ENCODE results near the gene CLCN7. TPM values are rescaled to one million over a fixed set of nuclear protein-coding genes. Genes with fewer than 3 reads are reported as not detected.

CLCN7 gene
- total and polyA plus RNA-seq, 2 experiments from 2014 or later: 17.4 to 53.8 TPM

DNA sequence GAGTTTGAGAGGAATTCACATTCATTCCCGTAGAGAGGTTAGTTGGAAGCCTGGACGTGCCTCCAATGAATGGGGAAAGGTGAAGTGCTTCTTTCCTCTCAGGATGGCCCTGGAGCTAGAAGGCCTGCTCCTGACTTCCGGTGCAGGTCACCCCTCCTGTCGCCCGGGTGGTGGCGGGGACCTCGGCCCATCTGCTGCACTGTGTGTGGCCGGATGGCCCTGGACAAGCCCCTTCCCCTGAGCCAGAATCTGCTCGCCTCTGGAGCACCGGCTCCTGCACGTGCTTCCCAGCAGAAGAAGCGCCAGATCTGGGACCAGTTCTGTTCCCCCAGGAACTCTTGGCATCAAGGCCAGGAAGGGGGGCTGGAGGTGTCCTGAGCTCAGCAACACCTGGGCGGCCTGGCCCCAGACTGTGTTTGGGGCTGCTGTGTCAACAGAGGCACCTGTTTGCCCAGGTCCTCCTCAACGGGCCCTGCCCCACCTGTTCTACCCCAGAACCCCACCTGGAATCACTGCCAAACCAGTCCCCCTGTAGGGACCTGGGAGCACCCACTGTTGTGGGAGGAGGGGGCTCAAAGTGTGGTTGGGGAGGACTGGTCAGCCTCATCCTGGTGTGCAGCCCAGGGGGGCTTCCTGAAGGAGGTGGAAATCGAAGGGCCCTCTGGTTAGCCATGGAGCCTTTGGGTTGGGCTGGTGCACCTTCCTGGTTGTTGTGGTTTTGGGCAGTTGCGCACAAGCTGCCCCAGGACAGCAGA, 49.0 kb downstream of the CLCN7 start (continued):
- TF ChIP-seq, protein P1, sequence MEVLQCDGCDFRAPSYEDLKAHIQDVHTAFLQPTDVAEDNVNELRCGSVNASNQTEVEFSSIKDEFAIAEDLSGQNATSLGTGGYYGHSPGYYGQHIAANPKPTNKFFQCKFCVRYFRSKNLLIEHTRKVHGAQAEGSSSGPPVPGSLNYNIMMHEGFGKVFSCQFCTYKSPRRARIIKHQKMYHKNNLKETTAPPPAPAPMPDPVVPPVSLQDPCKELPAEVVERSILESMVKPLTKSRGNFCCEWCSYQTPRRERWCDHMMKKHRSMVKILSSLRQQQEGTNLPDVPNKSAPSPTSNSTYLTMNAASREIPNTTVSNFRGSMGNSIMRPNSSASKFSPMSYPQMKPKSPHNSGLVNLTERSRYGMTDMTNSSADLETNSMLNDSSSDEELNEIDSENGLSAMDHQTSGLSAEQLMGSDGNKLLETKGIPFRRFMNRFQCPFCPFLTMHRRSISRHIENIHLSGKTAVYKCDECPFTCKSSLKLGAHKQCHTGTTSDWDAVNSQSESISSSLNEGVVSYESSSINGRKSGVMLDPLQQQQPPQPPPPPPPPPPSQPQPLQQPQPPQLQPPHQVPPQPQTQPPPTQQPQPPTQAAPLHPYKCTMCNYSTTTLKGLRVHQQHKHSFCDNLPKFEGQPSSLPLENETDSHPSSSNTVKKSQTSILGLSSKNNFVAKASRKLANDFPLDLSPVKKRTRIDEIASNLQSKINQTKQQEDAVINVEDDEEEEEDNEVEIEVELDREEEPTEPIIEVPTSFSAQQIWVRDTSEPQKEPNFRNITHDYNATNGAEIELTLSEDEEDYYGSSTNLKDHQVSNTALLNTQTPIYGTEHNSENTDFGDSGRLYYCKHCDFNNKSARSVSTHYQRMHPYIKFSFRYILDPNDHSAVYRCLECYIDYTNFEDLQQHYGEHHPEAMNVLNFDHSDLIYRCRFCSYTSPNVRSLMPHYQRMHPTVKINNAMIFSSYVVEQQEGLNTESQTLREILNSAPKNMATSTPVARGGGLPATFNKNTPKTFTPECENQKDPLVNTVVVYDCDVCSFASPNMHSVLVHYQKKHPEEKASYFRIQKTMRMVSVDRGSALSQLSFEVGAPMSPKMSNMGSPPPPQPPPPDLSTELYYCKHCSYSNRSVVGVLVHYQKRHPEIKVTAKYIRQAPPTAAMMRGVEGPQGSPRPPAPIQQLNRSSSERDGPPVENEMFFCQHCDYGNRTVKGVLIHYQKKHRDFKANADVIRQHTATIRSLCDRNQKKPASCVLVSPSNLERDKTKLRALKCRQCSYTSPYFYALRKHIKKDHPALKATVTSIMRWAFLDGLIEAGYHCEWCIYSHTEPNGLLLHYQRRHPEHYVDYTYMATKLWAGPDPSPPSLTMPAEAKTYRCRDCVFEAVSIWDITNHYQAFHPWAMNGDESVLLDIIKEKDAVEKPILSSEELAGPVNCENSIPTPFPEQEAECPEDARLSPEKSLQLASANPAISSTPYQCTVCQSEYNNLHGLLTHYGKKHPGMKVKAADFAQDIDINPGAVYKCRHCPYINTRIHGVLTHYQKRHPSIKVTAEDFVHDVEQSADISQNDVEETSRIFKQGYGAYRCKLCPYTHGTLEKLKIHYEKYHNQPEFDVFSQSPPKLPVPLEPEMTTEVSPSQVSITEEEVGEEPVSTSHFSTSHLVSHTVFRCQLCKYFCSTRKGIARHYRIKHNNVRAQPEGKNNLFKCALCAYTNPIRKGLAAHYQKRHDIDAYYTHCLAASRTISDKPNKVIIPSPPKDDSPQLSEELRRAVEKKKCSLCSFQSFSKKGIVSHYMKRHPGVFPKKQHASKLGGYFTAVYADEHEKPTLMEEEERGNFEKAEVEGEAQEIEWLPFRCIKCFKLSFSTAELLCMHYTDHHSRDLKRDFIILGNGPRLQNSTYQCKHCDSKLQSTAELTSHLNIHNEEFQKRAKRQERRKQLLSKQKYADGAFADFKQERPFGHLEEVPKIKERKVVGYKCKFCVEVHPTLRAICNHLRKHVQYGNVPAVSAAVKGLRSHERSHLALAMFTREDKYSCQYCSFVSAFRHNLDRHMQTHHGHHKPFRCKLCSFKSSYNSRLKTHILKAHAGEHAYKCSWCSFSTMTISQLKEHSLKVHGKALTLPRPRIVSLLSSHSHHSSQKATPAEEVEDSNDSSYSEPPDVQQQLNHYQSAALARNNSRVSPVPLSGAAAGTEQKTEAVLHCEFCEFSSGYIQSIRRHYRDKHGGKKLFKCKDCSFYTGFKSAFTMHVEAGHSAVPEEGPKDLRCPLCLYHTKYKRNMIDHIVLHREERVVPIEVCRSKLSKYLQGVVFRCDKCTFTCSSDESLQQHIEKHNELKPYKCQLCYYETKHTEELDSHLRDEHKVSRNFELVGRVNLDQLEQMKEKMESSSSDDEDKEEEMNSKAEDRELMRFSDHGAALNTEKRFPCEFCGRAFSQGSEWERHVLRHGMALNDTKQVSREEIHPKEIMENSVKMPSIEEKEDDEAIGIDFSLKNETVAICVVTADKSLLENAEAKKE (CRISPR knock-in tag; IDR thresholded peaks at IDR 0.05): no peak
- TF ChIP-seq, protein P2, sequence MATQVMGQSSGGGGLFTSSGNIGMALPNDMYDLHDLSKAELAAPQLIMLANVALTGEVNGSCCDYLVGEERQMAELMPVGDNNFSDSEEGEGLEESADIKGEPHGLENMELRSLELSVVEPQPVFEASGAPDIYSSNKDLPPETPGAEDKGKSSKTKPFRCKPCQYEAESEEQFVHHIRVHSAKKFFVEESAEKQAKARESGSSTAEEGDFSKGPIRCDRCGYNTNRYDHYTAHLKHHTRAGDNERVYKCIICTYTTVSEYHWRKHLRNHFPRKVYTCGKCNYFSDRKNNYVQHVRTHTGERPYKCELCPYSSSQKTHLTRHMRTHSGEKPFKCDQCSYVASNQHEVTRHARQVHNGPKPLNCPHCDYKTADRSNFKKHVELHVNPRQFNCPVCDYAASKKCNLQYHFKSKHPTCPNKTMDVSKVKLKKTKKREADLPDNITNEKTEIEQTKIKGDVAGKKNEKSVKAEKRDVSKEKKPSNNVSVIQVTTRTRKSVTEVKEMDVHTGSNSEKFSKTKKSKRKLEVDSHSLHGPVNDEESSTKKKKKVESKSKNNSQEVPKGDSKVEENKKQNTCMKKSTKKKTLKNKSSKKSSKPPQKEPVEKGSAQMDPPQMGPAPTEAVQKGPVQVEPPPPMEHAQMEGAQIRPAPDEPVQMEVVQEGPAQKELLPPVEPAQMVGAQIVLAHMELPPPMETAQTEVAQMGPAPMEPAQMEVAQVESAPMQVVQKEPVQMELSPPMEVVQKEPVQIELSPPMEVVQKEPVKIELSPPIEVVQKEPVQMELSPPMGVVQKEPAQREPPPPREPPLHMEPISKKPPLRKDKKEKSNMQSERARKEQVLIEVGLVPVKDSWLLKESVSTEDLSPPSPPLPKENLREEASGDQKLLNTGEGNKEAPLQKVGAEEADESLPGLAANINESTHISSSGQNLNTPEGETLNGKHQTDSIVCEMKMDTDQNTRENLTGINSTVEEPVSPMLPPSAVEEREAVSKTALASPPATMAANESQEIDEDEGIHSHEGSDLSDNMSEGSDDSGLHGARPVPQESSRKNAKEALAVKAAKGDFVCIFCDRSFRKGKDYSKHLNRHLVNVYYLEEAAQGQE (IDR thresholded peaks at IDR 0.05; ENCODE audit: unreplicated experiment): no peak
- TF ChIP-seq CREB1 (CRISPR knock-in tag; IDR thresholded peaks at IDR 0.05; ENCODE audit: low read depth): no peak

DNA sequence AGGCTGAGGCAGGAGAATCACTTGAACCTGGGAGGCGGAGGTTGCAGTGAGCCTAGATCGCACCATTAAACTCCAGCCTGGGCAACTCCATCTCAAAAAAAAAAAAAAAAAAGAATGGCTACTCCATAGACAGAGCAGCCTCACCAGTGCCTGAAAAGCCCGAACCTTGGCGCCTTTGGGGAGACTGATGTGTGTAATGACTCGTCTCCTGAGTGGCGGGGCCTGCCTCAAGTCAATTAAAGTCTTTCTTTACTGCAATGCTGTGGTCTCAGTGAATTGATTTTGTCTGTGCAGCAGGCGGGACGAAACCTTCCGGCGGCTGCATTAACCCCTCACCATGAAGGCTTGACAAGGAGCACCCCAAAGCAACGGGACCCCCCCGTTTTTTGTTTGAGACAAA, 50.8 kb downstream of the CLCN7 start:
- peaks cover 7% of the 10 kb centered on the region; the same call in 1 of the 2 replicates for H3K4me1 ChIP-seq (ENCODE audit: insufficient read depth)
- Mint-ChIP-seq H3K27me3 (ENCODE audit: insufficient read depth, low read depth, poor library complexity) (peaks cover 8% of the 10 kb centered on the region), H3K9me3 (no peaks in the 10 kb centered on the region), H3K4me3 (no peak overlapping the region), H3K4me1 (0 out of 3 replicates have a peak, but pooled peaks cover 2% of the 10 kb centered on the region), H3K36me3 (ENCODE audit: low read depth) (no peaks in the 10 kb centered on the region), H3K27ac (no peak overlapping the region)
- H3F3A ChIP-seq (replicated peaks; ENCODE audit: low read depth): 0 out of 2 replicates have a peak, but pooled peaks cover 4% of the 10 kb centered on the region
- no peak for DNase-seq (ENCODE audit: low spot score)
- ATAC-seq: no peak
- no peaks in the 10 kb centered on the region for H4K20me1 ChIP-seq (replicated peaks; ENCODE audit: insufficient read depth)
- H3K4me3 ChIP-seq: no peak overlapping the region
- no peak overlapping the region for H2AFZ ChIP-seq
- H3K27me3 ChIP-seq (ENCODE audit: insufficient read depth): no peaks in the 10 kb centered on the region
- no peak overlapping the region for H3K27ac ChIP-seq (ENCODE audit: low read depth)
- peaks cover 14% of the 10 kb centered on the region for H3K79me2 ChIP-seq (replicated peaks; ENCODE audit: insufficient read depth)
- no peak overlapping the region for H3K4me2 ChIP-seq
- no peaks in the 10 kb centered on the region for H3K9me2 ChIP-seq (ENCODE audit: insufficient read depth)
- no peaks in the 10 kb centered on the region for H3K36me3 ChIP-seq (ENCODE audit: insufficient read depth)
- TF ChIP-seq, protein P1 (CRISPR knock-in tag; IDR thresholded peaks at IDR 0.05): no peak
- TF ChIP-seq ZNF331 (CRISPR knock-in tag; IDR thresholded peaks at IDR 0.05; ENCODE audit: low read depth): no peak

All from GM23338 (cell line).